ENCODE measurements around the gene SHTN1. TPM values are rescaled to one million over a fixed set of nuclear protein-coding genes. Genes with fewer than 3 reads are reported as not detected.

The SHTN1 gene
- total and polyA plus RNA-seq, 2 experiments from 2014 or later = 6.7 to 8.0 TPM

DNA sequence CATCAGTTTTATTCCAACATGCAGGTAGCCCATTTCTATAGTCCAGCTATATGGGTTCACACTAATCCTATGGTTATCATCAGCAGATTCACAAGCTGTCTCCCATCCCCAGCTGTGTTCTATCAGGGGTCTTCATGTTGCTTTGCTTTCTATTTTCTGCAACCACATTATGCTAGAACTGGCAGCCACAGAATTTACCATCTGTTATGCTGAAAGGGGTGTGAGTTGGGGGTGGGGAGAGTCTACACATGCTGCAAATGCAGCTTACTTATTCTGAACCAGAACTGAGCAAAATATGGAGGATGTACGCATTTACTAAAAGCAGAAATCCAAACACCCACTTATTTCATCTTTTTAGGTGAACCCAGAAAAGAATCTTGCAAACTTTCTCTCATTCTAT, 32.9 kb downstream of the SHTN1 start:
- no peak overlapping the region for H3K4me3 ChIP-seq
- H3K4me1 ChIP-seq (ENCODE audit: insufficient read depth) = peaks cover 10% of the 10 kb centered on the region
- H2AFZ ChIP-seq = no peak overlapping the region
- no peak overlapping the region for H3K4me2 ChIP-seq
- no peaks in the 10 kb centered on the region for H3K79me2 ChIP-seq (replicated peaks; ENCODE audit: insufficient read depth)
- H3F3A ChIP-seq (replicated peaks; ENCODE audit: low read depth) = no peaks in the 10 kb centered on the region
- Mint-ChIP-seq H3K27me3 (ENCODE audit: insufficient read depth, low read depth, poor library complexity) (peaks cover 2% of the 10 kb centered on the region), H3K27ac (no peak overlapping the region), H3K4me3 (no peak overlapping the region), H3K4me1 (peaks cover 12% of the 10 kb centered on the region), H3K36me3 (ENCODE audit: low read depth) (no peaks in the 10 kb centered on the region; the same call in 2 of the 3 replicates), H3K9me3 (no peaks in the 10 kb centered on the region)
- no peaks in the 10 kb centered on the region for H3K9me2 ChIP-seq (ENCODE audit: insufficient read depth)
- no peaks in the 10 kb centered on the region for H3K27me3 ChIP-seq (ENCODE audit: insufficient read depth)
- H3K27ac ChIP-seq (ENCODE audit: low read depth) = no peak overlapping the region
- H3K36me3 ChIP-seq (ENCODE audit: insufficient read depth) = no peaks in the 10 kb centered on the region
- no peak for DNase-seq (ENCODE audit: low spot score)
- ATAC-seq = no peak
- H4K20me1 ChIP-seq (replicated peaks; ENCODE audit: insufficient read depth) = no peaks in the 10 kb centered on the region
- TF ChIP-seq, protein P1, sequence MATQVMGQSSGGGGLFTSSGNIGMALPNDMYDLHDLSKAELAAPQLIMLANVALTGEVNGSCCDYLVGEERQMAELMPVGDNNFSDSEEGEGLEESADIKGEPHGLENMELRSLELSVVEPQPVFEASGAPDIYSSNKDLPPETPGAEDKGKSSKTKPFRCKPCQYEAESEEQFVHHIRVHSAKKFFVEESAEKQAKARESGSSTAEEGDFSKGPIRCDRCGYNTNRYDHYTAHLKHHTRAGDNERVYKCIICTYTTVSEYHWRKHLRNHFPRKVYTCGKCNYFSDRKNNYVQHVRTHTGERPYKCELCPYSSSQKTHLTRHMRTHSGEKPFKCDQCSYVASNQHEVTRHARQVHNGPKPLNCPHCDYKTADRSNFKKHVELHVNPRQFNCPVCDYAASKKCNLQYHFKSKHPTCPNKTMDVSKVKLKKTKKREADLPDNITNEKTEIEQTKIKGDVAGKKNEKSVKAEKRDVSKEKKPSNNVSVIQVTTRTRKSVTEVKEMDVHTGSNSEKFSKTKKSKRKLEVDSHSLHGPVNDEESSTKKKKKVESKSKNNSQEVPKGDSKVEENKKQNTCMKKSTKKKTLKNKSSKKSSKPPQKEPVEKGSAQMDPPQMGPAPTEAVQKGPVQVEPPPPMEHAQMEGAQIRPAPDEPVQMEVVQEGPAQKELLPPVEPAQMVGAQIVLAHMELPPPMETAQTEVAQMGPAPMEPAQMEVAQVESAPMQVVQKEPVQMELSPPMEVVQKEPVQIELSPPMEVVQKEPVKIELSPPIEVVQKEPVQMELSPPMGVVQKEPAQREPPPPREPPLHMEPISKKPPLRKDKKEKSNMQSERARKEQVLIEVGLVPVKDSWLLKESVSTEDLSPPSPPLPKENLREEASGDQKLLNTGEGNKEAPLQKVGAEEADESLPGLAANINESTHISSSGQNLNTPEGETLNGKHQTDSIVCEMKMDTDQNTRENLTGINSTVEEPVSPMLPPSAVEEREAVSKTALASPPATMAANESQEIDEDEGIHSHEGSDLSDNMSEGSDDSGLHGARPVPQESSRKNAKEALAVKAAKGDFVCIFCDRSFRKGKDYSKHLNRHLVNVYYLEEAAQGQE (IDR thresholded peaks at IDR 0.05; ENCODE audit: unreplicated experiment) = no peak
- no peak for TF ChIP-seq EZH2phosphoT487 (IDR thresholded peaks at IDR 0.05; ENCODE audit: unreplicated experiment)
- TF ChIP-seq NANOG (IDR thresholded peaks at IDR 0.05; ENCODE audit: borderline replicate concordance) = no peak
- TF ChIP-seq, protein P2, sequence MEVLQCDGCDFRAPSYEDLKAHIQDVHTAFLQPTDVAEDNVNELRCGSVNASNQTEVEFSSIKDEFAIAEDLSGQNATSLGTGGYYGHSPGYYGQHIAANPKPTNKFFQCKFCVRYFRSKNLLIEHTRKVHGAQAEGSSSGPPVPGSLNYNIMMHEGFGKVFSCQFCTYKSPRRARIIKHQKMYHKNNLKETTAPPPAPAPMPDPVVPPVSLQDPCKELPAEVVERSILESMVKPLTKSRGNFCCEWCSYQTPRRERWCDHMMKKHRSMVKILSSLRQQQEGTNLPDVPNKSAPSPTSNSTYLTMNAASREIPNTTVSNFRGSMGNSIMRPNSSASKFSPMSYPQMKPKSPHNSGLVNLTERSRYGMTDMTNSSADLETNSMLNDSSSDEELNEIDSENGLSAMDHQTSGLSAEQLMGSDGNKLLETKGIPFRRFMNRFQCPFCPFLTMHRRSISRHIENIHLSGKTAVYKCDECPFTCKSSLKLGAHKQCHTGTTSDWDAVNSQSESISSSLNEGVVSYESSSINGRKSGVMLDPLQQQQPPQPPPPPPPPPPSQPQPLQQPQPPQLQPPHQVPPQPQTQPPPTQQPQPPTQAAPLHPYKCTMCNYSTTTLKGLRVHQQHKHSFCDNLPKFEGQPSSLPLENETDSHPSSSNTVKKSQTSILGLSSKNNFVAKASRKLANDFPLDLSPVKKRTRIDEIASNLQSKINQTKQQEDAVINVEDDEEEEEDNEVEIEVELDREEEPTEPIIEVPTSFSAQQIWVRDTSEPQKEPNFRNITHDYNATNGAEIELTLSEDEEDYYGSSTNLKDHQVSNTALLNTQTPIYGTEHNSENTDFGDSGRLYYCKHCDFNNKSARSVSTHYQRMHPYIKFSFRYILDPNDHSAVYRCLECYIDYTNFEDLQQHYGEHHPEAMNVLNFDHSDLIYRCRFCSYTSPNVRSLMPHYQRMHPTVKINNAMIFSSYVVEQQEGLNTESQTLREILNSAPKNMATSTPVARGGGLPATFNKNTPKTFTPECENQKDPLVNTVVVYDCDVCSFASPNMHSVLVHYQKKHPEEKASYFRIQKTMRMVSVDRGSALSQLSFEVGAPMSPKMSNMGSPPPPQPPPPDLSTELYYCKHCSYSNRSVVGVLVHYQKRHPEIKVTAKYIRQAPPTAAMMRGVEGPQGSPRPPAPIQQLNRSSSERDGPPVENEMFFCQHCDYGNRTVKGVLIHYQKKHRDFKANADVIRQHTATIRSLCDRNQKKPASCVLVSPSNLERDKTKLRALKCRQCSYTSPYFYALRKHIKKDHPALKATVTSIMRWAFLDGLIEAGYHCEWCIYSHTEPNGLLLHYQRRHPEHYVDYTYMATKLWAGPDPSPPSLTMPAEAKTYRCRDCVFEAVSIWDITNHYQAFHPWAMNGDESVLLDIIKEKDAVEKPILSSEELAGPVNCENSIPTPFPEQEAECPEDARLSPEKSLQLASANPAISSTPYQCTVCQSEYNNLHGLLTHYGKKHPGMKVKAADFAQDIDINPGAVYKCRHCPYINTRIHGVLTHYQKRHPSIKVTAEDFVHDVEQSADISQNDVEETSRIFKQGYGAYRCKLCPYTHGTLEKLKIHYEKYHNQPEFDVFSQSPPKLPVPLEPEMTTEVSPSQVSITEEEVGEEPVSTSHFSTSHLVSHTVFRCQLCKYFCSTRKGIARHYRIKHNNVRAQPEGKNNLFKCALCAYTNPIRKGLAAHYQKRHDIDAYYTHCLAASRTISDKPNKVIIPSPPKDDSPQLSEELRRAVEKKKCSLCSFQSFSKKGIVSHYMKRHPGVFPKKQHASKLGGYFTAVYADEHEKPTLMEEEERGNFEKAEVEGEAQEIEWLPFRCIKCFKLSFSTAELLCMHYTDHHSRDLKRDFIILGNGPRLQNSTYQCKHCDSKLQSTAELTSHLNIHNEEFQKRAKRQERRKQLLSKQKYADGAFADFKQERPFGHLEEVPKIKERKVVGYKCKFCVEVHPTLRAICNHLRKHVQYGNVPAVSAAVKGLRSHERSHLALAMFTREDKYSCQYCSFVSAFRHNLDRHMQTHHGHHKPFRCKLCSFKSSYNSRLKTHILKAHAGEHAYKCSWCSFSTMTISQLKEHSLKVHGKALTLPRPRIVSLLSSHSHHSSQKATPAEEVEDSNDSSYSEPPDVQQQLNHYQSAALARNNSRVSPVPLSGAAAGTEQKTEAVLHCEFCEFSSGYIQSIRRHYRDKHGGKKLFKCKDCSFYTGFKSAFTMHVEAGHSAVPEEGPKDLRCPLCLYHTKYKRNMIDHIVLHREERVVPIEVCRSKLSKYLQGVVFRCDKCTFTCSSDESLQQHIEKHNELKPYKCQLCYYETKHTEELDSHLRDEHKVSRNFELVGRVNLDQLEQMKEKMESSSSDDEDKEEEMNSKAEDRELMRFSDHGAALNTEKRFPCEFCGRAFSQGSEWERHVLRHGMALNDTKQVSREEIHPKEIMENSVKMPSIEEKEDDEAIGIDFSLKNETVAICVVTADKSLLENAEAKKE (CRISPR knock-in tag; IDR thresholded peaks at IDR 0.05) = no peak
- TF ChIP-seq POLR2AphosphoS5 (IDR thresholded peaks at IDR 0.05; ENCODE audit: low read depth) = no peak
- no peak for TF ChIP-seq STAT1 (IDR thresholded peaks at IDR 0.05; ENCODE audit: unreplicated experiment)
- TF ChIP-seq ZNF331 (CRISPR knock-in tag; IDR thresholded peaks at IDR 0.05; ENCODE audit: low read depth) = no peak
- no peak for TF ChIP-seq ZNF114 (CRISPR knock-in tag; IDR thresholded peaks at IDR 0.05)
